H1 (cell line): ENCODE results near the gene TMEM165. TPM values are rescaled to one million over a fixed set of nuclear protein-coding genes. Genes with fewer than 3 reads are reported as not detected.

Source experiments
- CTCF ChIA-PET: fragments of 300-600 bp; sonication (Branson Sonifier 250); formaldehyde crosslinking; loops from one replicate; lab custom pipeline; 2021; ENCODE audit not compliant: partially characterized antibody; lab: Charles Lee
- POLR2A ChIA-PET: fragments of 300-600 bp; sonication (Branson Sonifier 250); formaldehyde crosslinking; loops from one replicate; lab custom pipeline; 2021; ENCODE audit warnings: inconsistent platforms; ENCODE audit not compliant: partially characterized antibody; lab: Charles Lee
- DNase-seq, 2 experiments: peaks; one replicate each; pipeline versions ENCODE4 v3.0.0 to v3.0.0-alpha.2; 2010 to 2022; ENCODE audit warnings: low spot score in 2 of 2, low read depth in 1 of 2, mixed read lengths in 1 of 2
- FAIRE-seq: peaks from 2 replicates; lab custom pipeline; 2011; peaks lifted over from hg19 to GRCh38; lab: Jason Lieb, UNC
- H2AFZ ChIP-seq: 2 replicates; pipeline ENCODE4 v1.8.1; 2012; ENCODE audit warnings: low read length, inconsistent platforms
- H2AK5ac ChIP-seq: 2 replicates; pipeline ENCODE4 v1.6.1; 2013; ENCODE audit warnings: low read depth, low read length
- H2BK120ac ChIP-seq: replicated peaks from 2 replicates; pipeline ENCODE3; 2013; ENCODE audit warnings: low read depth, low read length, inconsistent platforms
- H2BK12ac ChIP-seq: 2 replicates; pipeline ENCODE4 v1.6.1; 2013; ENCODE audit warnings: low read depth, low read length
- H2BK15ac ChIP-seq: 2 replicates; pipeline ENCODE4 v1.6.1; 2013; ENCODE audit warnings: low read length
- H2BK20ac ChIP-seq: 2 replicates; pipeline ENCODE4 v1.6.1; 2013; ENCODE audit warnings: low read length
- H2BK5ac ChIP-seq: 2 replicates; pipeline ENCODE4 v1.6.1; 2013; ENCODE audit warnings: low read depth, low read length
- H3K14ac ChIP-seq: 2 replicates; pipeline ENCODE4 v1.6.1; 2013; ENCODE audit warnings: inconsistent platforms; ENCODE audit not compliant: insufficient read length
- H3K18ac ChIP-seq: 2 replicates; pipeline ENCODE4 v1.6.1; 2013; ENCODE audit warnings: low read length; ENCODE audit errors: extremely low read depth
- H3K23ac ChIP-seq: 2 replicates; pipeline ENCODE4 v1.6.1; 2013; ENCODE audit warnings: inconsistent platforms; ENCODE audit not compliant: insufficient read length
- H3K23me2 ChIP-seq: 2 replicates; pipeline ENCODE4 v1.6.1; 2013; ENCODE audit warnings: low read depth, low read length
- H3K27ac ChIP-seq: 2 replicates; pipeline ENCODE4 v1.6.1; 2011; ENCODE audit warnings: low read depth, low read length, inconsistent platforms
- H3K27me3 ChIP-seq, 4 experiments: replicated peaks in 1 of 4; 1 replicate in 1 of 4; 2 replicates in 3 of 4; pipeline versions ENCODE4 v1.6.1 to v1.8.1; 2011 to 2013; ENCODE audit warnings: low read length in 3 of 4, mild to moderate bottlenecking in 3 of 4, inconsistent platforms in 2 of 4, mixed read lengths in 2 of 4, moderate library complexity in 1 of 4; ENCODE audit not compliant: control insufficient read depth in 3 of 4, insufficient read depth in 3 of 4; ENCODE audit errors: extremely low read depth in 1 of 4
- H3K36me3 ChIP-seq, 4 experiments: 2 replicates each; pipeline versions ENCODE4 v1.6.1 to v1.8.1; 2011 to 2013; ENCODE audit warnings: mild to moderate bottlenecking in 4 of 4, low read length in 3 of 4, moderate library complexity in 2 of 4, control low read depth in 1 of 4, inconsistent platforms in 1 of 4; ENCODE audit not compliant: insufficient read depth in 4 of 4, control insufficient read depth in 2 of 4
- H3K4ac ChIP-seq: replicated peaks from 2 replicates; pipeline ENCODE3; 2013; ENCODE audit warnings: low read length, low read depth, mixed read lengths, inconsistent platforms; ENCODE audit not compliant: insufficient read length
- H3K4me1 ChIP-seq, 4 experiments: replicated peaks in 1 of 4; 1 replicate in 1 of 4; 2 replicates in 3 of 4; pipeline versions ENCODE4 v1.6.1 to v1.8.1; 2011 to 2013; ENCODE audit warnings: low read length in 3 of 4, inconsistent platforms in 2 of 4, mixed read lengths in 1 of 4; ENCODE audit not compliant: insufficient read depth in 4 of 4, control insufficient read depth in 3 of 4
- H3K4me2 ChIP-seq, 2 experiments: 2 replicates each; pipeline versions ENCODE4 v1.6.1 to v1.8.1; 2011 to 2013; ENCODE audit warnings: low read depth in 2 of 2, low read length in 2 of 2, control low read depth in 1 of 2, inconsistent platforms in 1 of 2, mild to moderate bottlenecking in 1 of 2; ENCODE audit not compliant: insufficient read depth in 1 of 2
- H3K4me3 ChIP-seq, 4 experiments: fragments of 200-600, 300-600 bp in 1 of 4; sonication (generic), shearing (Covaris generic), sonication (Bioruptor Twin) in 1 of 4; 2 replicates each; pipeline versions ENCODE4 v1.5.1 to v1.8.1; 2011 to 2016; ENCODE audit warnings: low read length in 4 of 4, low read depth in 3 of 4, control low read depth in 2 of 4, inconsistent platforms in 2 of 4, mild to moderate bottlenecking in 2 of 4, mixed read lengths in 1 of 4, moderate library complexity in 1 of 4; ENCODE audit not compliant: insufficient read depth in 2 of 4; ENCODE audit errors: extremely low read depth in 1 of 4
- H3K56ac ChIP-seq: replicated peaks from 2 replicates; pipeline ENCODE3; 2013; ENCODE audit warnings: low read depth, mild to moderate bottlenecking, mixed read lengths, low read length, inconsistent platforms; ENCODE audit not compliant: insufficient read length
- H3K79me1 ChIP-seq: 2 replicates; pipeline ENCODE4 v1.6.1; 2013; ENCODE audit warnings: low read depth, low read length, control low read depth
- H3K79me2 ChIP-seq, 2 experiments: 2 replicates each; pipeline versions ENCODE4 v1.6.1 to v1.8.1; 2012 to 2013; ENCODE audit warnings: low read length in 2 of 2, mild to moderate bottlenecking in 2 of 2, inconsistent platforms in 1 of 2; ENCODE audit not compliant: insufficient read depth in 2 of 2, control insufficient read depth in 1 of 2
- H3K9ac ChIP-seq, 4 experiments: replicated peaks in 1 of 4; 1 replicate in 1 of 4; 2 replicates in 3 of 4; pipeline versions ENCODE4 v1.6.1 to v1.8.1; 2011 to 2013; ENCODE audit warnings: low read depth in 3 of 4, low read length in 3 of 4, control low read depth in 2 of 4, mild to moderate bottlenecking in 2 of 4, moderate library complexity in 2 of 4, inconsistent platforms in 1 of 4; ENCODE audit errors: extremely low read depth in 1 of 4
- H3K9me3 ChIP-seq, 2 experiments: 2 replicates each; pipeline versions ENCODE4 v1.6.1 to v1.8.1; 2012 to 2013; ENCODE audit warnings: mild to moderate bottlenecking in 2 of 2, moderate library complexity in 2 of 2, control low read depth in 1 of 2, inconsistent platforms in 1 of 2, low read depth in 1 of 2, low read length in 1 of 2, mixed read lengths in 1 of 2; ENCODE audit not compliant: insufficient read depth in 2 of 2
- H4K20me1 ChIP-seq, 2 experiments: replicated peaks in 1 of 2; 2 replicates each; pipeline versions ENCODE3 to v1.8.1; 2011 to 2013; ENCODE audit warnings: inconsistent platforms in 2 of 2, low read length in 2 of 2, mild to moderate bottlenecking in 1 of 2; ENCODE audit not compliant: insufficient read depth in 2 of 2, control insufficient read depth in 1 of 2
- H4K5ac ChIP-seq: 2 replicates; pipeline ENCODE4 v1.6.1; 2013; ENCODE audit warnings: low read length, low read depth, mixed read lengths, inconsistent platforms; ENCODE audit not compliant: insufficient read length
- H4K8ac ChIP-seq: 2 replicates; pipeline ENCODE4 v1.8.0; 2013; ENCODE audit warnings: mild to moderate bottlenecking, moderate library complexity, low read length, inconsistent platforms; ENCODE audit not compliant: insufficient read depth; ENCODE audit errors: extremely low read depth
- H4K91ac ChIP-seq: replicated peaks from 2 replicates; pipeline ENCODE3; 2013; ENCODE audit warnings: low read length, mixed read lengths, inconsistent platforms; ENCODE audit not compliant: insufficient read length
- BACH1 ChIP-seq: IDR thresholded peaks from 2 replicates; pipeline ENCODE4 v1.6.1; 2012; ENCODE audit warnings: low read length, improper control_type of control experiment
- CBX5 ChIP-seq: fragments of 300-800, 300-1000 bp; sonication (generic); IDR thresholded peaks from 2 replicates; pipeline ENCODE4 v1.7.1; 2016; ENCODE audit warnings: antibody characterized with exemption, low read length, low read depth
- CBX8 ChIP-seq: fragments of 300-800, 300-1000 bp; sonication (generic); IDR thresholded peaks from 2 replicates; pipeline ENCODE4 v1.7.1; 2016; ENCODE audit warnings: low read depth, low read length, borderline replicate concordance
- HDAC2 ChIP-seq, 2 experiments: fragments of 300-600 bp in 1 of 2; sonication (generic) in 1 of 2; IDR thresholded peaks; 2 replicates each; pipeline ENCODE4 v1.6.1; 2011 to 2012; ENCODE audit warnings: low read depth in 2 of 2, low read length in 2 of 2, mild to moderate bottlenecking in 2 of 2, moderate library complexity in 2 of 2, borderline replicate concordance in 1 of 2, inconsistent platforms in 1 of 2
- RNF2 ChIP-seq: fragments of 200-900, 300-1000 bp; sonication (generic); IDR thresholded peaks from 2 replicates; pipeline ENCODE4 v1.7.1; 2016; ENCODE audit warnings: borderline replicate concordance, low read depth, mild to moderate bottlenecking, antibody characterized with exemption, low read length; ENCODE audit not compliant: poor library complexity, severe bottlenecking; ENCODE audit errors: missing control alignments
- SP2 ChIP-seq: IDR thresholded peaks from 2 replicates; pipeline ENCODE4 v1.6.1; 2012; ENCODE audit warnings: mild to moderate bottlenecking, low read length, inconsistent platforms
- TCF12 ChIP-seq: IDR thresholded peaks from 2 replicates; pipeline ENCODE4 v1.6.1; 2011; ENCODE audit warnings: low read depth, mild to moderate bottlenecking, low read length
- WGBS, 2 experiments: shearing (Covaris generic) in 1 of 2; methylation state at CpG; one replicate each; pipeline versions ENCODE4 v1.1.6 to v1.1.7; 2013 to 2015; ENCODE audit warnings: low lambda C conversion rate in 2 of 2, mixed read lengths in 2 of 2, inconsistent platforms in 1 of 2, low coverage in 1 of 2, missing lambda C conversion rate in 1 of 2; ENCODE audit not compliant: insufficient replicate concordance in 2 of 2, insufficient coverage in 1 of 2, insufficient read length in 1 of 2; ENCODE audit errors: extremely low coverage in 1 of 2, missing lambda C conversion rate in 1 of 2; 5-methylcytosine and 5-hydroxymethylcytosine counted together
- polyA plus RNA-seq, 7 experiments: library from polyadenylated mRNA; depleted of rRNA in 3 of 7; stranded (reverse) in 5 of 7; unstranded in 2 of 7; fragments of >200 nt in 5 of 7; fragments of 200-250 nt in 2 of 7; gene quantifications; 1 replicate in 5 of 7; 2 replicates in 1 of 7; 4 replicates in 1 of 7; pipeline versions ENCODE4 v1.2.1 to v1.2.3, GENCODE V29; 2011 to 2013; ENCODE audit warnings: missing spikeins in 2 of 7, mixed read lengths in 2 of 7
- total RNA-seq: library from RNA; stranded (reverse); fragmentation: NEBNext Ultra II Directional; extraction: Animal tissue kit (Norgen Biotek cat#: 25700); gene quantifications from 2 replicates; pipeline ENCODE4 v1.2.1, GENCODE V29; 2021
- TF ChIP-seq, protein P1 (sequence below): IDR thresholded peaks from 2 replicates; pipeline ENCODE4 v1.6.1; 2012; ENCODE audit warnings: inconsistent platforms
- TF ChIP-seq, protein P2 (sequence below), 3 experiments: IDR thresholded peaks; 1 replicate in 2 of 3; 2 replicates in 1 of 3; pipeline versions ENCODE4 v1.5.1 to v1.6.1; 2011; ENCODE audit warnings: low read length in 3 of 3, mild to moderate bottlenecking in 3 of 3, inconsistent platforms in 2 of 3, low read depth in 1 of 3, moderate library complexity in 1 of 3; ENCODE audit not compliant: insufficient read depth in 1 of 3; ENCODE audit errors: control extremely low read depth in 1 of 3

Gene TMEM165
- total and polyA plus RNA-seq, 2 of the 8 experiments (the other 6 are each of a cell fraction or from before 2014, with no cell fraction given): 85.5 to 125 TPM

DNA sequence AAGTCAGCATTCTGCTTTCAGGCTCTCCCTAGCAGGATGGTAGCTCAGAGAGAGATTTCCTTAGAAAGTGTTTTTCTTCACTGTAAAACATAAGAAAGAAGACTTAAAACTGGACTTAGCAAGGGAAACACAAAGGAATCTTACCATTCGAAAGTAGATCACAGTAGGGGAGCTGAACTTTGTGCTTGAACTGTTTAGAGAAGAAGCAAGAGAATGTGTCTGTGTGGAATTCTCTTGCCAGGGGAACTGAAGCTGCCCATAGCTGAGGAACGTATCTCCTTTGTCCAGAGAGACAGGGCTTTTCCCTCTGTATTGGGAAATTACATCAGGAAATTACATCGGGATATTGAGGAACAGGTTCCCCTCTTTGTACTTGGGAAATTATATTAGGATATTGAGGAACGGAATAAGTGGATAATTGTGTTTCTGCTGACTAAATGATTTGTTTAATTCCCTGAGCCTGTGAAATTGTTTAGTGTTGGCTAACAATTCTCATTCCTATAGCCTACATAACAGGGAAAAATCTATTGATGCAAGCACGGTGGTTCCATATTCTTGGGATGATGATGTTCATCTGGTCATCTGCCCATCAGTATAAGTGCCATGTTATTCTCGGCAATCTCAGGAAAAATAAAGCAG lies 28.6 kb upstream of the TMEM165 start:
- H4K91ac ChIP-seq: no peak overlapping the region
- H3K23me2 ChIP-seq: peaks cover 3% of the 10 kb centered on the region; the same call in 1 of the 2 replicates
- H2BK20ac ChIP-seq: no peak overlapping the region
- no peak overlapping the region for H3K4me3 ChIP-seq
- no peak overlapping the region for H3K27ac ChIP-seq
- H4K8ac ChIP-seq: no peak overlapping the region
- H2AK5ac ChIP-seq: 0 out of 2 replicates have a peak overlapping the region, but pooled peaks have one; percentile 29
- ChIA-PET POLR2A (no interaction called here), CTCF (interaction anchor here (0.9 to 1.6 kb wide), 6 partner anchors 10 to 183 kb away, joined by 3 to 4 read pairs (median 3); no protein-coding TSS in a partner anchor)
- H3K9ac ChIP-seq: no peak overlapping the region
- no peak overlapping the region for H3K14ac ChIP-seq
- no peaks in the 10 kb centered on the region for H4K20me1 ChIP-seq
- no peak overlapping the region for H3K4me2 ChIP-seq
- H3K79me2 ChIP-seq: no peaks in the 10 kb centered on the region
- peaks cover 0 to 2% (median 0%) of the 10 kb centered on the region in 4 experiments; a peak in 1 of 8 replicates for H3K36me3 ChIP-seq
- H3K23ac ChIP-seq: no peak overlapping the region
- no peaks in the 10 kb centered on the region for H3K79me1 ChIP-seq
- H3K9me3 ChIP-seq: no peaks in the 10 kb centered on the region
- WGBS, 2 experiments: 91% methylated on average over 6 of the region's 6 CpGs; no CpG with 5 or more reads in 1 of the 2 experiments
- H3K27me3 ChIP-seq: no peaks in the 10 kb centered on the region
- H3K56ac ChIP-seq: no peak overlapping the region
- no peak overlapping the region for H4K5ac ChIP-seq
- no peak for DNase-seq
- H3K18ac ChIP-seq: no peak overlapping the region
- peaks cover 6 to 20% (median 11%) of the 10 kb centered on the region in 4 experiments; a peak in 6 of 7 replicates for H3K4me1 ChIP-seq
- peak; percentile 70 for FAIRE-seq
- no peak overlapping the region for H3K4ac ChIP-seq
- H2BK12ac ChIP-seq: no peak overlapping the region
- no peak overlapping the region for H2BK120ac ChIP-seq
- no peak overlapping the region for H2BK5ac ChIP-seq
- H2AFZ ChIP-seq: no peak overlapping the region
- no peak overlapping the region for H2BK15ac ChIP-seq
- no peak for TF ChIP-seq BACH1
- TF ChIP-seq, protein P1, sequence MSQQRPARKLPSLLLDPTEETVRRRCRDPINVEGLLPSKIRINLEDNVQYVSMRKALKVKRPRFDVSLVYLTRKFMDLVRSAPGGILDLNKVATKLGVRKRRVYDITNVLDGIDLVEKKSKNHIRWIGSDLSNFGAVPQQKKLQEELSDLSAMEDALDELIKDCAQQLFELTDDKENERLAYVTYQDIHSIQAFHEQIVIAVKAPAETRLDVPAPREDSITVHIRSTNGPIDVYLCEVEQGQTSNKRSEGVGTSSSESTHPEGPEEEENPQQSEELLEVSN: no peak
- no peak for TF ChIP-seq CBX5
- TF ChIP-seq, protein P2, sequence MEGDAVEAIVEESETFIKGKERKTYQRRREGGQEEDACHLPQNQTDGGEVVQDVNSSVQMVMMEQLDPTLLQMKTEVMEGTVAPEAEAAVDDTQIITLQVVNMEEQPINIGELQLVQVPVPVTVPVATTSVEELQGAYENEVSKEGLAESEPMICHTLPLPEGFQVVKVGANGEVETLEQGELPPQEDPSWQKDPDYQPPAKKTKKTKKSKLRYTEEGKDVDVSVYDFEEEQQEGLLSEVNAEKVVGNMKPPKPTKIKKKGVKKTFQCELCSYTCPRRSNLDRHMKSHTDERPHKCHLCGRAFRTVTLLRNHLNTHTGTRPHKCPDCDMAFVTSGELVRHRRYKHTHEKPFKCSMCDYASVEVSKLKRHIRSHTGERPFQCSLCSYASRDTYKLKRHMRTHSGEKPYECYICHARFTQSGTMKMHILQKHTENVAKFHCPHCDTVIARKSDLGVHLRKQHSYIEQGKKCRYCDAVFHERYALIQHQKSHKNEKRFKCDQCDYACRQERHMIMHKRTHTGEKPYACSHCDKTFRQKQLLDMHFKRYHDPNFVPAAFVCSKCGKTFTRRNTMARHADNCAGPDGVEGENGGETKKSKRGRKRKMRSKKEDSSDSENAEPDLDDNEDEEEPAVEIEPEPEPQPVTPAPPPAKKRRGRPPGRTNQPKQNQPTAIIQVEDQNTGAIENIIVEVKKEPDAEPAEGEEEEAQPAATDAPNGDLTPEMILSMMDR (IDR thresholded peaks at IDR 0.05; ENCODE audit: control extremely low read depth in 1 of 3, insufficient read depth in 1 of 3, low read depth in 1 of 3, low read length in 3 of 3): no peak
- no peak for TF ChIP-seq HDAC2 (IDR thresholded peaks at IDR 0.05; ENCODE audit: borderline replicate concordance in 1 of 2, low read depth in 2 of 2, low read length in 2 of 2)
- no peak for TF ChIP-seq SP2
- TF ChIP-seq TCF12: no peak
- no peak for TF ChIP-seq RNF2
- no peak for TF ChIP-seq CBX8
